Measurements from ENCODE around the gene PCSK6.
"Not testable (repeated sequence)": the region's sequence is repeated elsewhere in the genome, so short reads cannot be mapped to it uniquely, and the experiment has no call there.

Gene PCSK6

DNA sequence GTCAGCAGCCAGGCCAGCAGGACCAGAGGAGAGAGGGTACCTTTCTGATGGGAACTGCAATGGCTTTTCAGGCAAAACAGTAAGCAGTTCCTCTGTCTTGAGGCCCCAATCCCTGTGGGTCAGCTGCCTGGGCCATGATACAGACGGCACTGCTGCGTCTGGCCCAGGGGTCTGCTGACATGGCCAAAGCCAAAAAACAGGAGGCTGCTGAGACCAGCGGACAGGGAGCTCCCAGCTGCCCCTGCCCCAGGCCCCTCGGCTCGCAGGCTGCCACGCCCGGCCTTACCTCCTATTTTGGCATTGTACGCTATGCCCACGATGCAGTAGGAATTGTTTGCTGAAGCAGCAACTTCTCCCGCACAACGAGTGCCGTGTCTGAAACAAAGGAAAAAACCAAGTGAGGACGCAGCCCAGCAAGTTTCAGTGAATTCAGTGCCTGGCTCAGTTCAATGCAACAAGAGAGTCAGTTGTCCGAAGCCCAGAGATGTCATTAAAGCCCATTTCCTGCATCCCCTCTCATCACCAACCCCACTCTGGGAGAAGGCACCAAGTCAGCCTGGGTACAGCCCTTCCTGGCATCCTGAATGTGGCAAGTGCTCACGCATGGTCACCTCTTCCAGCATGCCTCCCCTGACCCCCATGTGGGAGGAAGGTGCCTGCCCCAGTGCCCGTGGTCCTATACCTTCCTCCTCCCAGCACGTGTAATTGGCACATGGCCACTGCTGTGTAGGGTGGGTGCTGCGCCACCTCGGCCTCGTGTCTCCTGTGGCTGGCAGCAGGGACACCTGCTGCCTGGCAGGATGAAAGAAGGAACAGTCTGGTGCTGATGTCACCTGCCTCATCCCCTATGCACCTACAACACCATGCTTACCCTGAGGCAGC, 61.7 kb downstream of the PCSK6 start:
- Histone ChIP-seq H3K4me3 (no peak overlapping the region), H3K27ac (no peak overlapping the region)
- TF ChIP-seq, protein P1, sequence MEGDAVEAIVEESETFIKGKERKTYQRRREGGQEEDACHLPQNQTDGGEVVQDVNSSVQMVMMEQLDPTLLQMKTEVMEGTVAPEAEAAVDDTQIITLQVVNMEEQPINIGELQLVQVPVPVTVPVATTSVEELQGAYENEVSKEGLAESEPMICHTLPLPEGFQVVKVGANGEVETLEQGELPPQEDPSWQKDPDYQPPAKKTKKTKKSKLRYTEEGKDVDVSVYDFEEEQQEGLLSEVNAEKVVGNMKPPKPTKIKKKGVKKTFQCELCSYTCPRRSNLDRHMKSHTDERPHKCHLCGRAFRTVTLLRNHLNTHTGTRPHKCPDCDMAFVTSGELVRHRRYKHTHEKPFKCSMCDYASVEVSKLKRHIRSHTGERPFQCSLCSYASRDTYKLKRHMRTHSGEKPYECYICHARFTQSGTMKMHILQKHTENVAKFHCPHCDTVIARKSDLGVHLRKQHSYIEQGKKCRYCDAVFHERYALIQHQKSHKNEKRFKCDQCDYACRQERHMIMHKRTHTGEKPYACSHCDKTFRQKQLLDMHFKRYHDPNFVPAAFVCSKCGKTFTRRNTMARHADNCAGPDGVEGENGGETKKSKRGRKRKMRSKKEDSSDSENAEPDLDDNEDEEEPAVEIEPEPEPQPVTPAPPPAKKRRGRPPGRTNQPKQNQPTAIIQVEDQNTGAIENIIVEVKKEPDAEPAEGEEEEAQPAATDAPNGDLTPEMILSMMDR (IDR thresholded peaks at IDR 0.05) = no peak
- DNase-seq (ENCODE audit: low spot score) = no peak

DNA sequence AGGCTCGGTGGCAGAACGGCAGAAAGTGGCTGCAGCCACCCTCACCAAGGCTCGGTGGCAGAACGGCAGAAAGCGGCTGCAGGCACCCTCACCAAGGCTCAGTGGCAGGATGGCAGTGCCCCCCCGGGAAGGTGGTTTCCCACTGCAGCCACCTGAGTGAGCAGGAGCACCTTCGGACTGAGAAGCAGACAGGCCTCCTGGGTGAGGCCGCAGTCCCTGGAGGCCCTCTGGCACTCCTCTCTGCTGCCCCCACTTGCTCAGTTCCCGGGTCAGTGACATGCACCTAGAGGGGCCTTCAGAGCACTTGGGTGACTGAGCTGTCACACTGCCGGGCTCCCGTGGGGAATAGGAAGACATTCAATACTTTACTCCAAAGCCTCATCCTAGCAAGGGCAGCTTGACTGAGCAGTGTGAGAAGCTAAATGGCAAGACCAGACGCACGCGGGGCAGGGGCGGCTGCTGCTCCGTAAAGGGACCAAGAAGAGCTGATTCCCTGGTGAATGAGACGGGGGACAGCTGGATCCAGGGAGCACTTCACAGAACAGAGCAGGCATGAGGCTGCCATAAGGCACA, 62.7 kb downstream of the PCSK6 start:
- TF ChIP-seq, protein P1 (IDR thresholded peaks at IDR 0.05) = no peak
- no peak for DNase-seq (ENCODE audit: low spot score)
- no peak overlapping the region for H3K4me3 ChIP-seq
- H3K27ac ChIP-seq = no peak overlapping the region

DNA sequence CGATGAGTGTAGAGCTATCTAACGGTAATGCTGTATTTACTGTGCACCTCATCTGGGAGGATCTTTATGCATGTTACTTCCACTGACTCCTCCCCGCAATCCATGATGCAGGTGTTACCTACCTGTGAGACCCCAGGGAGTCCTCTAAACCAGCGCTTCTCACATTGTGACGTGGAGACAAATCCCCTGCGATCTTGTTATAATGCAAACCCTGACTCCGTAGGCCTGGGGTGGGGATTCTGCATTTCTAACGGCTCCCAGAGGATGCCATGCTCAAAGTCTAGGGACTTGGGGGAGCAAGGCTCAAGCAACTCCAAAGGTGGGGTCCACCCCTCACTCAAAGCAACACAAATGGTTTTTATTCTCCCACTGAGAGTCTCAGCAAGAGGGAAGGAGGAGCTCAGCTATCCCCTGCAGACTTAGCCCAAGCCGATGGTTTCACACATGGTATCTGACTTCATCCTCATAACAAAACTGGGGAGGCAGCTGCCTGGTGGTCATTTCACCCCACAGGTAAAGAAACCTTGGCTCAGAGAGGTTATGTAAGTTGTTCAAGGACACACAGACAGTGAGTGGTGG, 63.6 kb downstream of the PCSK6 start:
- TF ChIP-seq, protein P1 (IDR thresholded peaks at IDR 0.05) = no peak
- no peak overlapping the region for H3K27ac ChIP-seq
- DNase-seq (ENCODE audit: low spot score) = no peak
- H3K4me3 ChIP-seq = no peak overlapping the region

DNA sequence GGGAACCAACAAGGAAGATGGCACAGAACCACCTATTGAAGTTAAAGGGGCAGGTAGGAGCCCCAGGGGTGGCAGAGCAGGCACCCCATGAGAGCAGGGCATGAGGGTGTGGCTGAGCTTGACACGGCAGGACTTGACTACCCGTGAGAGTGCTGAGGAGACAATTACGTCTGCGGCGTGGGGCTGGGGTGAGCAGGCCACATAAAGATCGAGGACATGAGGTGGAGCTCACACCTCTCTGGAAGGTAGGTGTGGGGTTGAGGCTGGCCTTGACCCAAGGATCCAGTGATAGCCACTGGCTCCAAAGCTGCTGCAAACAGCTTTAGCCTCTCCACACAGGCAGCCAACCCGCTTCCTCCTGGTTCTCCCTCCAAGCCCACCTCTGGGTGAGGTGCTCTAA, 64.5 kb downstream of the PCSK6 start:
- Histone ChIP-seq H3K27ac (no peak overlapping the region), H3K4me3 (no peak overlapping the region)
- no peak for DNase-seq (ENCODE audit: low spot score)
- TF ChIP-seq, protein P1 (IDR thresholded peaks at IDR 0.05) = no peak

DNA sequence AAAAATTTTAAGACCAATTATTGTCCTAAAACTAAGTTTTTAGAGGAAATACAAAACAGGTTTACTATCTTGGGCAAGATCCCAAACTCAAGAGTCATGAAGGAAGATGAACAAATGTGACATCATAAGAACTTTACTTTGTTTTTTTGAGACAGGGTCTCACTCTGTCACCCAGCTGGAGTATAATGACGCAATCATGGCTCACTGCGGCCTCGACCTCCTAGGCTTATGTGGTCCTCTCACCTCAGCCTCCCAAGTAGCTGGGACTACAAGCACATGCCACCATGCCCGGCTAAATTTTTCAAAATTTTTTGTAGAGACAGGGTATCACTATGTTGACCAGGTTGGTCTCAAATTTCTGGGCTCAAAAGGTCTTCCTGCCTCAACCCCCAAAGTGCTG, 69.3 kb downstream of the PCSK6 start:
- Histone ChIP-seq H3K27ac (no peak overlapping the region), H3K4me3 (no peak overlapping the region)
- TF ChIP-seq, protein P1 (IDR thresholded peaks at IDR 0.05) = no peak
- no peak for DNase-seq (ENCODE audit: low spot score)

DNA sequence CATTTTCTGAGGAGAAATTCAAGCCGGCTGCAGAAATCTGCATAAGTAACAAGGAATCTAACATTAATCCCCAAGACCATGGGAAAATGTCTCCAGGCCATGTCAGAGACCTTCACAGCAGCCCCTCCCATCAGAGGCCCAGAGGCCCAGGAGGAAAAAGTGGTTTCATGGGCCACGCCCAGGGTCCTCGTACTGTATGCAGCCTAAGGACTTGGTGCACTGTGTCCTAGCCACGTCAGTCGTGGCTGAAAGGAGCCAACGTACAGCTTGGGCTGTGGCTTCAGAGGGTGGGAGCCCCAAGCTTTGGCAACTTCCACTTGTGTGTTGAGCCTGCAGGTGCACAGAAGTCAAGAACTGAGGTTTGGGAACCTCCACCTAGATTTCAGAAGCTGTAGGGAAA, 73.0 kb downstream of the PCSK6 start:
- DNase-seq (ENCODE audit: low spot score); H3K27ac ChIP-seq; H3K4me3 ChIP-seq: not testable (repeated sequence)

DNA sequence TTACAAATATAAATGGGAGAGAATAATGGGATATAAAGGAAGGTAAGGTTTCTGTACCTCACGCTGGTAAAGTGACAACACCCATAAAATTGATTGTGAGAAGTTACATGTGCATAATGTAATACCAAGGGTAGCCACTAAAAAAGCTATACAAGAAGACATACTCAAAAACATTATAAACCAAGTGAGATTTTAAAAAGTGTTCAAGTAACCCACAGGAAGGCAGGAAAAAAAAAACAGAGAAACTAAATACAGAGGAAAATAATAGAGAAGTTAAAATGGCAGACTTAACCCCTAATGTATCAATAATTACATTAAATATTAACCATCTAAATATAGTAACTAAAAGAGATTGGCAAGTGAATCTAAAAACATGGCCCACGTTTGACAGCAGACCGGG, 76.3 kb downstream of the PCSK6 start:
- TF ChIP-seq, protein P1 (IDR thresholded peaks at IDR 0.05) = no peak
- DNase-seq (ENCODE audit: low spot score) = no peak
- Histone ChIP-seq H3K27ac (no peak overlapping the region), H3K4me3 (no peak overlapping the region)

Data from coronary artery (tissue), 2 donors.